ENCODE results near the gene CCL5.

DNA sequence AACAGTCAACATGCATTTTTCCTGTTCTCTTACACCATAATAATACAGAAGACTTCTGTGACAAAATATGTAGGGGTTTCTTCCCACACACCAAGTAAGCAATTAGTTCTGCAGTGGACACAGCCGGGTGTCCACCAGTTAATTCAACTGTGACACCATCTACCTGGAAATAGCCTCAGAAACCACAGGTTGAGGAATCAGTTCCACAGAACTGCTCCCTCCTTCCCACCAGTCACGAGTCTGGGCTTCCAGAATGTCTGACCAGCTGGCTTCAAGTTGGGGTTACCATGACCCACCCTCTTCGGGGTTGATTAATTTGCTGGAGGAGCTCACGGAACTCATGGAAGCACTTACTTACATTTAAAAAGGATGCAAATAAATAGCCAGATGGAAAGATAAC lies 13.6 kb upstream of the CCL5 start:
- TF ChIP-seq, protein P1, sequence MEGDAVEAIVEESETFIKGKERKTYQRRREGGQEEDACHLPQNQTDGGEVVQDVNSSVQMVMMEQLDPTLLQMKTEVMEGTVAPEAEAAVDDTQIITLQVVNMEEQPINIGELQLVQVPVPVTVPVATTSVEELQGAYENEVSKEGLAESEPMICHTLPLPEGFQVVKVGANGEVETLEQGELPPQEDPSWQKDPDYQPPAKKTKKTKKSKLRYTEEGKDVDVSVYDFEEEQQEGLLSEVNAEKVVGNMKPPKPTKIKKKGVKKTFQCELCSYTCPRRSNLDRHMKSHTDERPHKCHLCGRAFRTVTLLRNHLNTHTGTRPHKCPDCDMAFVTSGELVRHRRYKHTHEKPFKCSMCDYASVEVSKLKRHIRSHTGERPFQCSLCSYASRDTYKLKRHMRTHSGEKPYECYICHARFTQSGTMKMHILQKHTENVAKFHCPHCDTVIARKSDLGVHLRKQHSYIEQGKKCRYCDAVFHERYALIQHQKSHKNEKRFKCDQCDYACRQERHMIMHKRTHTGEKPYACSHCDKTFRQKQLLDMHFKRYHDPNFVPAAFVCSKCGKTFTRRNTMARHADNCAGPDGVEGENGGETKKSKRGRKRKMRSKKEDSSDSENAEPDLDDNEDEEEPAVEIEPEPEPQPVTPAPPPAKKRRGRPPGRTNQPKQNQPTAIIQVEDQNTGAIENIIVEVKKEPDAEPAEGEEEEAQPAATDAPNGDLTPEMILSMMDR (IDR thresholded peaks at IDR 0.05; ENCODE audit: low read depth, low read length), result no peak
- no peak for TF ChIP-seq EZH2phosphoT487 (IDR thresholded peaks at IDR 0.05; ENCODE audit: low read depth)

Measured in OCI-LY3 (cell line).